Embryonic facial prominence (tissue), 1 donor: ENCODE data around the gene PZP.

Experiments used
- DNase-seq: peaks from one replicate; pipeline ENCODE4 v3.0.0-alpha.2; 2016; ENCODE audit errors: extremely low spot score

Gene PZP

DNA sequence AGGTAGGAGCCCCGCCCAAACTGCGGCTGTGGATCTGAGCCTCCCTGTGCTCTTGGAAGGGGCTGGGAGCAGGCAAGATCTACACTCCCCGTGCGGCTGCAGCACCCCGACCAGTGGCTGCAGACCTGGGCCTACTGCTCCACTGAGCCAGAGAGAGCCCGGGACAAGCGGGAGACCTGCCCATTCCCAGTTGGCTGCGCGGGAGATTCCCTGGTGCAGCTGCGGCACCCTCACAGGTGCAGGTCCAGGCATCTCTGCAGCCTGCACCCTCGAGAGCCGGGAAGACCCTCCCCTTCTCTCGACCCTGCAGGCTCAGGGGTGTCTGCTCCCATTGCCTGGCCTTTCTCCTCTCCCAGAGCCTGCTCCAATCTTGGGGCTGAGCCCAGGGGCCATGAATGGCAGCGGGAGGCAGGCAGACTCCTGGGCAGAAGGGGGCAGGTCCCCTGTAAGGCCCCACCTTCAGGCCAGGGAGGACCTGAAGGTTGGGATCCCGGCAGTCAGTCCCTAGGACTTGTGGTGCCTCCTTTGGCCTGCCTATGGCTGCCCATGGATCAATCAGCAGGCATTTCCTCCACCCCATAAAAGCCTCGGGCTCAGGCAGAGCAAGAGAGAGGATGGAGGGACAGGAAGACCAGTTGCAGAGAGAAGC is 83.7 kb downstream of the PZP start:
- no peak for DNase-seq

GRCh38 chr12:9123781-9124382 is 84.3 kb downstream of the PZP start:
- no peak for DNase-seq

DNA sequence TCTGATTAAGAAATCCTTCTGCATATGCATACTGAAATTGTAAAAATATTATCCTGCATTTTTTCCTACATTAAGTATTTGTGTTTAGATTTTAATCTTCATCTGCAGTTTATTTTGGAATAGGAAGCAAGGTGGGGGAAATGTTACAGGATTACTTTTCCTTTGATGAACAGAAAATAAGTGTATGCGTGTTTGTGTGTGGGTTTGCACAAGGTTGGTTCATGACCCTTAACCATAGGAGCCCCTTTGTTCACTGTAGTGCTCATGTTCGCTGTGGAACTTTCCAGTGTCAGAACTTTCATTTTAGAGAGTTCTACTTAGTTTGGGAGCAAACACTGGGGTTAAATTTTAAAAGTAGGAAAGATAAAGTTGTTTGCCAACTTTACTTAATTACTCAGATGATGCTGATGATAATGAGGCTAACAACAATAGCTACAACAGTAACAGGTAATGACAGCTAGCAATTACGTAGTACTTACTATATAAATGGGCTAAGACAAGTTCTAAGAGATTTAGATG is 86.0 kb downstream of the PZP start:
- DNase-seq = no peak

- no peak for DNase-seq
Measured at GRCh38 chr12:9120487-9121184, 87.6 kb downstream of the PZP start.

GRCh38 chr12:9118158-9118557 is 90.0 kb downstream of the PZP start:
- DNase-seq = no peak

DNA sequence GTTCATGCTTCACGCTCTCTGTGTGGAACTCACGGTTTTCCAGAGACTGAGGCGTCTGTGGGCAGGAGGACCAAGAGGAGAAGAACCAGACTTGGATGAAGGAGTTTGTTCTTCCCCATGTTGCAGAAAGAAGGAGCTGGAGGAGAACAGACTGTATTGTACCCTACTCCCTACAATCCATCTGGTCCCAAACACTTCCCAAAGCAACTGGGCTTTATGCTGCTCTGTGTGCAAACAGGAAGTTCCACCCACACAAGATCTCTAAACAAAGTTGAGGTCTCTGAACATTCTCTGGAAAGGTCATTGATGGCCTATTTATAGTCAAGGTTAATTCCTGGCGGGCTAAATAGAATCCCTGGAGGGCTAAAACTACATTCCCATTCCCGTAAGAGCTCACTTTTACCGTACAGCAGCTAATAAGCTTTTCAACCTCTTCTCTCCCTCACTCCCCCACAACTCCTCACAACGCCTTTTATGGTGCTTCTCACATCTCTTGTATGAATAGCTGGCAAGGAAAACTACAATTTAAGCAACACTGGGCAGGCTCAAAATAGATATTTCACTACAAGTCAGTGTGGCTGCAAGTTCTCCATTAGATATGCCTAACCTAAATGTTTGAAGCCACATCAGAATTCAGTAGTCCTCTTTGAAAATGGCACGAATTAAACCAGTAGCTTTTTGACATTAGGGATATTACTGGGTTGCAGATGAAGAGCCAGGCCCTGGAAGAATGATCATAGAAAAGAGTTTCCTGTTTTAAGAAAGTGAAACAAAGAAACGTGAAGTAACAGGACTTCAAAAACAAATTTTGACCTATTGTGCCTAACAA is 92.2 kb downstream of the PZP start, which contains the start of gene A2M:
TSS of gene A2M (minus strand) at position 189 of the 829 bp plus-strand sequence. CDS start at position 119, 70 bp downstream.
- DNase-seq = no peak

DNA sequence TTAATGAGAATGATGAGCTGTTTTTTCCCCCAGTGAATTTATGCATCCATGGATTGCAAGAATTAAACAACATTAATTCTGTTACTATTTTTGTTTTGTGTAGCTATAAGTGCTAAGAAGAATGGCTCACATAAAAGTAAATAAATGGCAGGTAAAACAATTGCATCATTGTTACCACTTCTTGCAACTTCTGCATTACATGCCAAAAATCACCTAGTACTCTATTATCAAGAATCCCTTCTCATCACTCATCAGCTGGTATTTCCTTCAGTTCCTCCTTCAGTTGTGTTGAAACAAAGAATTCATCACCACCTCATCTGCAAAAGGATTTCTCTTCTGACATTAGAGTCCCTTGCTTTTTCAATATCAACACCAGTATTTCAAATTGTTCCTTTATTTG is 93.2 kb downstream of the PZP start:
- no peak for DNase-seq

DNA sequence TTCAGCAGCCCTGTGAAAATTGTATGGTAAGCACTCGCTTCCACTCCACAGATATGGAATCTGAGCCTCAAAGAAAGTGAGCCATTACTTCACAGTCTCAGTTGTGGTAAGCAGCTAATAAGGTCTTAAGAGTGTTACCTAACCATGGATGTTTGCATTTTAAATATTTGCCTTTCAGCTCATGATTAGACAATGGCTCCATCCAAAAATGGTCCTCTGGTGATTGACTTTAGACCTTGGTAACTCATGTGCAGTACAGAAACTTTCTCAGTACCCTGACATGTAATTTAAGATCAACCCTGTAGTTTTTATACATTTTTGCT is 94.2 kb downstream of the PZP start:
- DNase-seq = no peak

DNA sequence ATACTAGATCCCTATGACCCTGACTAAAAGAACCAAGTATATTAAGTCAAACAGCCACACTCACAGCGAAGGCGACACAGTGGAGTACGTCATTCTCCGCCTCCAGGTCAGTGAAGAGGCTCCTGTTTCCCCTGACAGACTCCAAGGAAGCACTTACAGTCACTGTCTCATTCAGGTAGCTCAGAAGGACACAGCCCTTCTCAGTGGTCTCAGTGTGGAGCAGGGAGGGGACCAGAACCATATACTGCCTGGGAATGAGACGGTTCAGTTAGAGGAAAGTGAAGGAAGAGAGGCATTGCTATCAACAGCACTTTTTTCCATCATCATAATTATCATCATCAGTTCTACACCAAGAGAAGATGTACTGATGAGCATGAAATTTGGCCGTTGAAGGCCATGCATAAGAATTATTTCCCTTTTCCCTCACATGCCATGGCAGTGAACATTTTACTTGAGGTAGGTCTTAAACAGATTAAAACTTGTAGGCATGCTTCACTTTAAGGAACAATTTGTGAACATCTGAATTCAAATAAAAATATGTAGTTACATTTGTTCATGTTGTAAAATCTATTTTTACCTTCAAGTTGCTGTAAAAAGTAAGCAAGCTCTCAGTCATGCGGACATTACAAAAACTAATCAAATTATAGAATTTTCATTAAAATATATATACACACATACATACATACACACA is 94.8 kb downstream of the PZP start:
- no peak for DNase-seq

DNA sequence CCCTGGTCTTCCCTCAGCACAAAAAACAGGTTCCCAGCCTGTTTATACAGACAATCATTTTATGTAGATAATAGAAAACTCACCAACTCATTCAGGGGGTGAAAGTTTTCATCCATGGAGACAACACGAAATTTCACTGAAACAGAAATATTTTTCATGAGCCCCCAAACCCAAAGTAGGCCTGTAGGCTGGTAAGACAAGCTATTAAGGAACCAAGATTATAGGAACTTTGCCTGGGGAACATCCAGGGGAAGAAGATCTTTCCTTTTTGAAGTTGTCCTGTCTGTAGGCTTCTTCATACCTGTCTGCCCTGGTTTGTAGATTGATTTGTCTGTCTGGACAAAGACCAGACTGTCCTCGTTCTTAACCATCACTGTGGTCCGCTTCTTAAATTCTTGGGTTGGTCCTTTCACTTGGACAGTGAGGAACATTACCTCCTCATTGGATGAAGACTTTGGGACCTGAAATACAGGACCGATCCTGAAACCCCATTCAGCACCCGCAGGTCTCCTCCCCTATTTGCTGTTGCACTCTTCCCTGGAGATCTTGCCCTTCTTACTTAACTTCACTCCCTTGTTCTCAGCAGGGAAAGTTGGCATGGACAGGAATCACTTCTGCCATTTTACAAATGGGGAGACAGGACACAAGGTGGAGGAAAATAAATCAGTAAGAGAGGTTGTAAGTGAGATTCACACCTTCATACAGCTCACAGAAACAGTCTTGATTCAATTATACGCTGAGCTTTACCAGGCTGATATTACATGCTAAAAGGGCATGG is 95.9 kb downstream of the PZP start:
- no peak for DNase-seq

DNA sequence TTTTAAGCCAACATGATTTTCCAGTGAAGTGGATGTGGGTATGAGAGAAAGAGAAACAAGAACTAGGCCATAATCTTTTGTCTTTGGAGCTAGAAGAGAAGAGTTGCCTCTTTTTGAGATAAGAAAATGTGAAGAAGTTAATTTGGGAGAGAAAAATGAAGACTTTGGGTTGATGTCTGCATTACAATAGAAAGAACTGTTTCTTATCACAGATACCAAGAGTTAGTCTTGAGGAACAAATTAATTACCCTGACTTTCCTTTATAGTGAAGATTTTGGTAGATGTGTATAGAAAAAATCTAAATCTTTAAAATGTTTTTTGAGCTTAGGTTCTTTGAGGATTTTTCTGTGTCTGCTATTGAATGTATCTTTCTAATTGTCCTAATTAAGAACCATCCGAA is 96.7 kb downstream of the PZP start:
- no peak for DNase-seq

GRCh38 chr12:9109737-9110491 is 98.3 kb downstream of the PZP start:
- DNase-seq = no peak

DNA sequence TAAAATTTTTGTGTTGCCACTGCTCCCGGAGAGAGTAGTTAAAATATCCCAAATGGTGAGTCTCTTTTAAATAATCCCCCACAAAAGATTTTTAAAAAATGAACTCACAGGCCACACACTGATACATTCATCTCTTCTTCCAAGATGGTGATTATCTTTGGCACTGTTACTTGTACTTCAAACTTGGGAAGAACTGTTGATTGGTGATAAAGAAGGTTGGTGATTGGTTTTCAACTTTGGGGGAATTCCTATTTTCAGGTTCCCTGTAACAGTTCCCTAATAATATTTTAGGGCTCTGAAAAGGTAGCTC is 99.0 kb downstream of the PZP start:
- DNase-seq = no peak

DNA sequence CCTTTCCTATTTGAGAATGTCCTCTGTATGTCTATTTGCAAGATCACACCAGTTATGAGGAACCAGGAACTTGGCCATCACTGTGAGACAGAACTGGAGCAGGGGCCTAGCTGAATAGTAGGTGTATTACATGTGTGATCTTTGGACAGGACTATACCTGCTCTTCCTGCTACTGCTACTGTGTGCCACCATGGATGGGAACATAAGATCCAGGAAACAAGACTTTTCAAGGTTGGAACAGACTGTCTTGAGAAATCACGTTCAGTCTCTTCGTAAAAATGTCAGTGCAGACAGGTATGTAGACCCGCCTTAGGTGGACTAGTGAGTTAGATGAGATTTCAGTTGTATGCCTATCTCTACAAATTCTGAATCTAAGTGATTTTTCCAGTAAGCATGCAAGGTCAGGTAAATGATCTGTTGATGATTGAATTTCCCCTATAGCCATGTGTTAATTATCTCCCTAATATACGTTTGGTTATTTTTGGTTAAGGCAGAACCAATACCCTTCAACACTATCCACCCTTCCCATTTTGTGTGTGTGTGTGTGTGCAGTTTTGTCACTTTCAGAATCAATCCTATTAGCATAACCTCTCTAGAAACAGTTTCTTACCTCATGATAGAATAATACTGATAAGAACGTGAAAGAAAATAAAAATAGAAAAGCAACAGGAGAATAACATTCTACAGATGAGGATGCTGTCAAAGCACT is 99.5 kb downstream of the PZP start:
- no peak for DNase-seq

GRCh38 chr12:9107542-9107873 is 100.7 kb downstream of the PZP start:
- DNase-seq = no peak

GRCh38 chr12:9106610-9107541 is 101.3 kb downstream of the PZP start:
- DNase-seq = no peak

DNA sequence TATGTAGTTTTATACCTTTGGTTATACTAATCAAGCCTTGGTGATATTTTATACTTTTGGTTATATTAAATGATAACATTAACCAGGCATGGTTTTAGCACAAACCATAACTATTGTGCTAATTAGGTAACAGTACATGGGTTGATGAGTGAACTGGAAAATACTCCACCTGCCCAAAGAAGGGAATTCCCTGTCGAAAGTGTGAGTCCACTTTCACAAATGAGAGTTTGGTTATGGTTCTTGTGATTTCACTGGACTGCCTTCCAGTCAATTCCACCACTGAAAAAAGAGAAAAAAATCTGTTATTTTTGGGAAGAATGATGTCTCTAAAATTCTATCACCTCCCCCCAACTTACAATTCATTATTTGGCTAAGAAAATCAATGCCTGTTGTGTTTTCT is 102.1 kb downstream of the PZP start:
- no peak for DNase-seq

- no peak for DNase-seq
Measured at GRCh38 chr12:9104767-9105423, 103.3 kb downstream of the PZP start.
